ENCODE data around the gene HPD.
"Not testable (repeated sequence)": the region's sequence is repeated elsewhere in the genome, so short reads cannot be mapped to it uniquely, and the experiment has no call there.

Gene HPD

DNA sequence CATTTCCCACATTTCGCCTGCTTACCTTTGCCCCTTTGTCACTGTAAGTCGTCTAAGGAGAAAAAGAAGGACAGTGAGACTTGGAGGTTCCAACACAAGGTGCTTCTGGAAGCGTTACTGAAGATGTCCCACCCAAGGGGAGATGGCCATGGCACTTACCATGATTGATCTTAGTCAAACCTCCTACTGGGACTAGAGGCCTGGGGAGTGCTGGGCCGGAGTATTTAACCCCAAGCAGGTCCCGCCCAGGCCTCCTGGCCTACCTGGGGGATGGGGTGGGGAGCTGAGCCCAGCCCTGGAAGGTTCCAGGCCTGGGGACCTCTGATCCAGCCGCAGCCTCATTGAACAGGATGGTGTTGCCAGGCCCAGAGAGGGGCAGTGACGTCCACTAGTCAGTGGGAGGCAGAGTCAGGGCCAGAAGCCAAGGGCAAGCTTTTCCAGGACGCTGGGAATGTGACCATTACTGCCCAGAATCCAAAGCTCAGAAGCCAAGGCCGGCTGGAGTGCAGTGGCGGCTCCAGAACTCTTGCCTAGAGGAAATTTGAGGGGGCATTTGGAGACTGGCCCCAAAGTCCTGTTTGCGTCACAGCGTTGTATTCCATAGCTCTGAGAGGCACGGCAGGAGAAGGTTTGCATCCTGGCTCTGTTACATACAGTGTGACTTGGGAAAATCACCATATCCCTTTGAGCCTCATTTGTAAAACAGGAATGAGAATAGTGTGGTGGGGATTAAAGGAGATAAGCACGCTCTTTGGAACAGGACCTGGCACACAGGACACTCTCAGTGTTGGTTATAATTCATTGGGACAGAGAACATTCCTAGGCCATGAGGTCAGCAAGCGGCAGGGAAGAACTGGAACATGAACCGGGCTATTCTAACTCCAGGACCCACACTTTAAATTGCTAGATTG is at the start of gene HPD:
Gene HPD, minus strand, starts transcription at position 198 of the 911 bp plus-strand sequence. Its CDS starts 36 bp downstream, at position 162.
- no peak for DNase-seq

DNA sequence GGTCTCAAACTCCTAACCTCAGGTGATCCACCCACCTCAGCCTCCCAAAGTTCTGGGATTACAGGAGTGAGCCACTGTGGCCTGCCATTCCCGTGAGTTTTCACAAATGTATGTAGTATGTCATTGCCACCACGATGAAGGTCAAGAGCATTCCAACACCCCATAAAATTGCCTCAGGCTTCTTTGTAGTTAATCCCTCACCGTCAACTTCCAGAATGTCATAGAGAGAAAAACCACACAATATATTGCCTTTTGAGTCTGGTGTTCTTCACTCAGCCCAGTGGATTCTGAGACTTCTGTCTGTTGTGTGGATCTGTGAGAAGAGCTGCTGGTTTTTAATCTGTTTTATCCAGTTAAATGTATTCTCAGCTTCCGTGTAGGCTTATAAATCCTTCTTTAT is 47.1 kb upstream of the HPD start:
- no peak for DNase-seq

DNA sequence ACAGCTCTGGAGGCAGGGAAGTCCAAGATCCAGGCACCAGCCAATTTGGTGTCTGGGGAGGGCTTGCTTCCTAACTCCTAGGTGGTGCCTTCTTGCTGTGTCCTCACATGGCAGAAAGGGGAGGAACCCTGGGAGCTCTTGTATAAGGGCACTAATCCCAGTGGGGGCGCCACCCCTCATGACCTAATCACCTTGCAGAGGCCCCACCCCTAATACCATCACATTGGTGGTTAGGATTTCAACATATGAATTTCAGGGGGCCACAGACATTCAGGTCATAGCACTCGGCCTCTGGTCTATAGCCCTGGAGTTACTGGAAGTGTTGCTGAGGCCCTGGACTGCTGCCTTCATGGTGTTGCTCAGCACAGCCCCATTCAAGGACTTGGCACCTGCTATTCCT is 44.5 kb upstream of the HPD start:
- DNase-seq, result no peak

DNA sequence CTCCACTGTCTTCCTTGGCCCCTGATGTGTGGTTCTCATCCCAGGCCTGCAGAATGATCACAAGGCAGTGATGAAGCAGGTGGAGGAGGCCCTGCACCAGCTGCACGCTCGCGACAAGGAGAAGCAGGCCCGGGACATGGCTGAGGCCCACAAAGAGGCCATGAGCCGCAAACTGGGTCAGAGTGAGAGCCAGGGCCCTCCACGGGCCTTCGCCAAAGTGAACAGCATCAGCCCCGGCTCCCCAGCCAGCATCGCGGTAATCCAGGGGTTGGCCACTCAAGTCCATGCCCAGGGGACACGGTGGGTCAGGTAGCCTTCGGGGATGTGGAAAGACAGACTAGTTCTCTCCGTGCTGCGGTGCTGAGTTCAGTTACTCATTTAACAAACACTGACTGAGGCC is 40.9 kb upstream of the HPD start:
- DNase-seq, result no peak

DNA sequence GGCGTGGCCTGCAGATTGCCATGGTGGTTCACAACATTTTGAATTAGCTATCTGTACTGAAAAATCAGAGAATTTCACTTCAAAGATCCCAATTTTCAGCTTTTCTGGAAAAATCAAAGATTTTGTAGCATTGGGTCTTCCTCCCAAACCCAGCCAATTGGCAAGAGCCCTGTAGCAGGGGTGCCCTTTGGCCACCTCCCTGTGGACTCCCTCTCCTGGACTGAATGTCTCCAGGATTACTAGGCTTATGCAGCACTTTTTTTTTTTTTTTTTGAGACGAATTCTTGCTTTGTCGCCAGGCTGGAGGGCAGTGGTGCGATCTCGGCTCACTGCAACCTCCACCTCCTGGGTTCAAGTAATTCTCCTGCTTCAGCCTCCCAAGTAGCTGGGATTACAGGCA is 39.6 kb upstream of the HPD start:
- DNase-seq, result no peak

DNA sequence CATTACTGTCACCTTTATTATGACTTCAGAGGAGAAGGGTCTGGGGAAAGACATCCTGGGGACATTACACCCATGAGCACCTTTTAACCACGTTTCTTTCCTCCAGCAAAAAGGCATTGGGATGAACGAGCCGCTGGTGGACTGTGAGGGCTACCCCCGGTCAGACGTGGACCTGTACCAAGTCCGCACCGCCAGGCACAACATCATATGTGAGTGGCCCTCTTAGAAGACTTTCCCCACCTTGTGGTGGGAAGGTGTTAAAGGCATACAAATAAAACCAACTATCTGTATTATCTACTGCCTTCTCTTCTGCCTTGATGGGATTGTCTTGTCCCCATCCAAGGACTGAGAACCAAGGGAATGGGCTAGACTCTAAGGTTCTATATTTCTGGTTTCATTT is 36.0 kb upstream of the HPD start:
- DNase-seq, result no peak

DNA sequence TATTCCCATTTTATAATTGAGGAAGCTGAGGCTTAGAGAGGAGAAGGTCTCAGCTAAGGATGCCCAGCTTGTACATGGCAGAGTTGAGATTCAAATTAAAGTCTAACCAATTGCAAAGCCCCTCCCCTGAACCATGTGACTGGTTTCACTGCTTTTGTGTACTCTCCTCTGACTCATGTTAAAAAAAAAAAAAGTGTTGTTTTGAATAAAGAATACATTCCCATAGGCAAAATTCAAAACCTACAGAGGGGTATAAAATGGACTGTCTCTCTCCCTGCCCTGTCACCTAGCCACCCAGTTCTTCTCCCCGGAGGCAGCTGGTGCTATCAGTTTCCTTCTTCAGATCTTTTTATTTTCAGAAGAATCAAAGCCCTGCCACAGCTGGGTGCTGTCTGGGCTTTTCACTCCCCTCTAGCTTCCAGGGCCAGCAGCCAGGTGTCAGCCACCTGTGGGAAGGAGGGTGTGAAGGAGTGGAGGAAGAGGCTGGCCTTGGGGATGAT is 35.4 kb upstream of the HPD start:
- no peak for DNase-seq

DNA sequence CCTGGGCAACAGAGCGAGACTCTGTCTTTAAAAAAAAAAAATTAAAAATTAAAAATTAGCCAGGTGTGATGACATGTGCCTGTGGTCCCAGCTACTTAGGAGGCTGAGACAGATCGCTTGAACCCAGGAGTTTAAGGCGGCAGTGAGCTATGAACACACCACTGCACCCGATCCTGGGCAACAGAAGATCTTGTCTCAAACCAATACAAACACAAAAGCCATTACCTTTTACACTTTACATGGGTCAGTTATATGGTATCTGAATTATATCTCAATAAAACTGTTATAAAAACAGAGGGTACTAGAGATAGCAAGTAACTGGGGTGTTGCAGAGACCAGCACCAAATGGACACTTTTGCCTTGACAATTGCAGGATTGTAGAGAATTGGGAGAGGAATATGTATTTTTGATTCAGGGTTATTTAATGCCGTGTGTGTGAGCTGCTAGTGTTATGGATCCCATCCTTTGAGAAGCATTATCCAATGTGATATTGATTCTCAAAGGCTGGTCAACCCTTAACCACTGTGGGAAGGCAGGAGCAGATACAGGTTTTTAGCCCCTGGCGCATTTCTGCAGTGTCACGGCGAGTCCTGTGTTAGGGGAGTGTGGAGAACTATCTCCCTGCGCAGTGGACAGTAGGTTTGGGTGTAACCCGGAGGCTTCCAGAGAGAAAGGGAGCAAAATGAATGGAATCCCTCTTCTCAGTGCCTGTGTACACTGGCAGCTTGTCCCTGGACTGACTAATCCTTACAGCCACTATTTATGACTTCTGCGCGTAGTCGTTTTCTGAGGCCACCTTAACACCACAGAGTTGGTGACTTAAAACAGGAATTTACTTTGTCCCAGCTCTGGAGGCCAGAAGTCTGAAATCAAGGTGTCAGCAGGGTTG is 34.3 kb upstream of the HPD start:
- DNase-seq, result no peak

DNA sequence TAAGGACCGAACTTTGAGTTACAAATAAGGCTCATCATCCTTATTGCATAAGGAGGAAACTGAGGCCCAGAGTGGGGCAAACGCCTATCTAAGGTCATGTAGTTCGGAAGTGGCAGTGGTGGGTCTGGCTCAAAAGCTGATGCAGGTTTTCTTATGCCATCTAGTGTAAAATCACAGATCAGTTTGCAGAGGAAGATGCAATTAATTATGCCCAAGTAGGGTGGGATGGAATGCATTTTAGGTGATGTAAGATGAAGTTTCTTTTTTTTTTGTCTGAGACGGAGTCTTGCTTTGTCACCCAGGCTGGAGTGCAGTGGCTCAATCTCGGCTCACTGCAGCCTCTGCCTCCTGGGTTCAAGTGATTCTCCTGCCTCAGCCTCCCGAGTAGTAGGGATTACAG is 31.0 kb upstream of the HPD start:
- not testable (repeated sequence) for DNase-seq

DNA sequence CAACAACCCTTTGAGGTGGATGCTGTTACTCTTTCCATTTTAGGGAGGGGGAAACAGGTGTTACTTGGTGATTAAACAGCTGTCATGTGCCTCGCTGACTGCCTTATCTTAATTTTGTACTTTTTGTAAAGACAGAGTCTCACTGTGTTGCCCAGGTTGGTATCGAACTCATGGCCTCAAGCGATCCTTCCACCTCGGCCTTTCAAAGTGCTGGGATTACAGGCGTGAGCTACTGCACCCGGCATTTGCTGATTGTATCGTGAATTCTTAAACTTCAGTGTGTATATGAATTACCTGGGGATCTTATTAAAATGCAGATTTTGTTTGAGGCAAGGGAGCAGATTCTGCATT is 30.6 kb upstream of the HPD start:
- DNase-seq, result no peak

DNA sequence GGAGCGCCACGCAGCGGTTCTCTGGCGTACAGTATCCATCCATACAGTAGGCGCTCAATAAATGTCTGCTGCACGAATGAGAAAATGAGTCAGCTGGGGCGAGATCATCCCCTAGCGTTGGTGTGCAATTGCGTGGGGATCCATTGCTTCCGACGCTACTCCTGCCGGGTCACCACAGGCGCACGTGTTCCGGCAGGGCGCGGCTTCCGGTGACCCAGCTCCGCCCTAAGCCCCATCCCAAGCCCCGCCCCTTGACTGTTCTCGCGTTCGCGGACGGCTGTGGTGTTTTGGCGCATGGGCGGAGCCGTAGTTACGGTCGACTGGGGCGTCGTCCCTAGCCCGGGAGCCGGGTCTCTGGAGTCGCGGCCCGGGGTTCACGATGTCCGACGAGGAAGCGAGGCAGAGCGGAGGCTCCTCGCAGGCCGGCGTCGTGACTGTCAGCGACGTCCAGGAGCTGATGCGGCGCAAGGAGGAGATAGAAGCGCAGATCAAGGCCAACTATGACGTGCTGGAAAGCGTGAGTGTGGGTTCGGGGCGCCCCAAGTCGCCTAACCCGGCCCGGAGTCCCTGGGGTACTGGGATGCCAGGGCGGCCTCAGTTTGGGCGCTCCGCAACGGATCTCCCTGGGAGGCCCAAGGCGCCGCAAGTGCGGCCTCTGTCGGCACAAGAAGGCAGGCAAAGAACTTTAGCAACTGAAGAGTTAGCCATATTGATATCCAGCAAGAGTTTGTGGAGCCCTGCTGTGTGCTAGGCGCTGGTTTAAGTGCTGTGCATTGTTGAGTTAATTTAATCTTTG is 30.0 kb upstream of the HPD start, which contains the start of gene PSMD9:
Gene PSMD9, plus strand, starts transcription at position 313 of the 796 bp plus-strand sequence. Its CDS starts 67 bp downstream, at position 380.
- DNase-seq, result peak; percentile 97 to 98

DNA sequence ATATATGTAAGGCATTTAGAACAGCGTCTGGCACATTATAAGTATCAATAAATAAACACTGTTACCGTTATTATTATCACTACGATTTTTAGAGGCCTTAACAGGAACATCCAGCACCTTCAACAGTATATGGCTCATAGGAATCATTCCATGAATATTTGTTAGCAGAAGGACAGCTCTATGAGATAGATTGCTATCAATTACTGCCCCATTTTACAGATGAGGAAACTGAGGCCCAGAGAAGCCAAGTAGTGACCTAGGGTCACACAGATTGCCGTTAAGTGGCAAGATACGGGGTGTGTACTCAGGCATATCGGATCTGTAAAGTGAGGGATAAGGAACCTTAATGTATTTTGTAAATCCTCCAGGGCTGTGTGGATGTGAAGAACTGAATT is 29.4 kb upstream of the HPD start:
- no peak for DNase-seq

DNA sequence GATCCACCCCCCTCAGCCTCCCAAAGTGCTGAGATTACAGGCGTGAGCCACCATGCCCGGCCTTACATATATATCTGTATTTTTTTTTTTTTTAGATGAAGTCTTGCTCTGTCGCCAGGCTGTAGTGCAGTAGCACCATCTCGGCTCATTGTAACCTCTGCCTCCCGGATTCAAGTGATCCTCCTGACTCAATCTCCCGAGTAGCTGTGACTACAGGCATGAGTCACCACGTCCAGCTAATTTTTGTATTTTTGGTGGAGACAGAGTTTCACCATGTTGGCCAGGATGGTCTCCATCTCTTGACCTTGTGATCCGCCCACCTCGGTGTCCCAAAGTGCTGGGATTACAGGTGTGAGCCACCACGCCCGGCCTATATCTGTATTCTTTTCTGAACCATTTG is 26.5 kb upstream of the HPD start:
- DNase-seq, result not testable (repeated sequence)

DNA sequence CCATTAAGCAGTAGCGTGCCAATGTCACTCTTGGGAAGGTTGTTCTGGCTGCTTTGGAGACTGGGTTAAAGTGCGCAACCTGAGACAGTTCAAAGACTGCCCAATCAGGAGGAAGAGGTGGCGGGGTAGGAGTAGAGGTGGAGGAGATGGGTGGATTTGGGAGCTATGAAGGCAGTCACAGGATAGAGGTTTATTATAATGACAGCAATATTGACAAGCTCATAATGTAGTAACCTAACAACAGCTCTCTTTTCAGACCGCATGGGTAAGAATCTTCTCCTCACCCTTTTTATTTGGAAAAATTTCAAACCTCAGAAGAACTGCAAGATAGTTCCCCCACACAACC is 24.6 kb upstream of the HPD start:
- DNase-seq, result no peak

DNA sequence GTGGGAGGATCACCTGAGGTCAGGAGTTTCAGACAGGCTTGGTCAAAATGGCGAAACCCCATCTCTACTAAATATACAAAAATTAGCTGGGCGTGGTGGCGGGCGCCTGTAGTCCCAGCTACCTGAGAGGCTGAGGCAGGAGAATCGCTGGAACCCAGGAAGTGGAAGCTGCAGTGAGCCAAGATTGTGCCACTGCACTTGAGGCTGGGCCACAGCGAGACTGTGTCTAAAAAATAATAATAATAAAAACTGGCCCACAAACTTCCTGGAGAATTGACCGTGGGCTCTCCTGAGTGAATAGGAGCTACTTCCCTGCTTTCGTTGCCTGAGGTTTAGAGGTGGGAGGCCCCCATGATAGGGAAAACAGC is 17.4 kb upstream of the HPD start:
- not testable (repeated sequence) for DNase-seq

DNA sequence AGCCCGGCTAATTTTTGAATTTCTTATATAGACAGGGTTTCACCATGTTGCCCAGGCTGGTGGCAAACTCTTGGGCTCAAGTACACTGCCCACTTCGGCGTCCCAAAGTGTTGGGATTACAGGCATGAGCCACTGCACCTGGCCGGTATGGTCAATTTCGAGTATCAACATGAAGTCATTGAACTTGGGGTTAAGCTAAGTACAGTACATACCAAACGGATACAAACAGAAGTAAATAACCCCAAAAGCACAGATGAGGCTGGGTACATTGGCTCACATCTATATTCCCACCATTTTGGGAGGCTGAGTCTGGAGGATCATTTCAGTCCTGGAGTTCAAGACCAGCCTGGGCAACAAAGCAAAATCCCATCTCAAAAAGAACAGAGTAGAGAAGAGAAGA is 16.9 kb upstream of the HPD start:
- DNase-seq, result no peak

DNA sequence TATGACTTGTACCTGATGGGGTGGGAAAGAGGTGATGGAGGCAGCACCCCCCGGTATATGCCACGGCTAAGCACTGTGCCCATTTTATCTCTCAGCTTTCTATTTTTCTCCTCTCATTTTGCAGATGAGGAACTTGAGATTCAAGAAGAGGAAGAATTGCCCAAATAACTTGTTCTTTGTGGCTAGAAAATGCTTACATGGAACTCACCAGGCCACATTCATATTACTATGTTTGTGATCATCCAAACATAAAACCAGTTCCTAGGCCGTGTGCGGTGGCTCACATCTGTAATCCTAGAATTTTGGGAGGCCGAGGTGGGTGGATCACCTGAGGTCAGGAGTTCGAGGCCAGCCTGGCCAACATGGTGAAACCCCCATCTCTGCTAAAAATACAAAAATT is 15.4 kb upstream of the HPD start:
- no peak for DNase-seq

DNA sequence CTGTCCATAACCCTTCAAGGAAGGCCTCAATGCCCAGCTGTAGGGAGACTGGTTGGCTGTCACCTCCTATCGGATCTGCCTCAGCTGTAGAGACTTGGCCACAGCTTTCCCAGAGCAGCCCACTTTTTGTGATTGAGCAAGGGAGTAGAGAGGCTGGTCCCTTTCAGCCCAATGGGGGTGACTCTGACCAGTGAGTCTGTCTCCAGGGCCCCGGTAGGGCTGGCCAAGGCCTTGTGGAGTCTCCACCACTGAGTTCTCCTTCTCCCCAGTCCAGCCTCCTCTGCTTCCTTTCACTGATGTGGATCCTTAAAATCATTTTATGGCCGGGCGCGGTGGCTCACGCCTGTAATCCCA is 14.5 kb upstream of the HPD start:
- no peak for DNase-seq

DNA sequence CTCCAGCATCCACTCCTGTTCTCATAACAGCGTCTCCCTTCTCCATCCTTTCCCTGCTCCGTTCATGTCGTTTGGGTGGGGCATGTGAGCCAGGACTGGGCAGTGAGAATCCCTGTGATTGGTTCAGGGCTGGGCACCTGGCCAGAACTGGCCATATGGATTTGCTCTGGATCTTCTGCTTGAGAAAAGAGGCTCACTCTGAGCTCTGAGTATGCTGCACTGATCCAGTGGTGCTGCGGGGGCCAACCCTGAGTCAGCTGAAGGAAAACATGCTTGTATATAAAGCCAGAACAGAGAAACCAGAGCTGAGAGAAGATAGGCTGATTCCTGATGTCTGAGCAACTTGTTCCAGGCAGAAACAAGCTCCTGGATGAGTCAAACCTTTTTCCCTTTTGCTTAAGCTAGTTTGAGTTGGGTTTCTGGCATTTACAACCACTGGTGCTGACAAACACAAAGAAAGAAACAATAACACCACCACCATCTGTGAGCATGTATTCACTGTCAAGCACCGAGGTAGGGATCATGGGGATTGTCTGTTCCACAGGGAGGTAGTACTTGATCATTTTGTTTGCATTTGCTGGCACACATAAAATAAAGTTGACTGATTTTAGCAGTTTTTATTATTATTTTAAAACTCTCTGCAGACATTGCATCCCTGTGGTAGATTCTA is 14.0 kb upstream of the HPD start:
- no peak for DNase-seq

DNA sequence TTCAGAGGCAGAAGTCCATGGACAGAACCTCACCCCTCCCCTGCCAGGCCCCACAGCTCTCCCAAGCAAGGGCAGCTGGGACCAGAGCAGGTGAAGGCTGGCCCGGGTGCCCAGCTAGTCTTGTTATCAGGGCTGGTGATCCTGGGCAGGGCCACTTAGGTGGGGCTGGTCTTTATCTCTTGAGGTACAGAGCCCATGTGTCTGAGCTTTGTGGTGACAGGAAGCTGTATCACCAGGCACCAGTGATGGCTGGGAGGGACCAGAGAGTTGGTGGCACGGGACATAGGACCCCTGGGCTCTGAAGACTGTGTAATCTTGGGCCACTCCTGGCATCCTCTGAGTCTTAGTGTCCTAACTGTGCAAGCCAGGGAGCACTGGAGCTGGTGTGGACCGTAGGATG is 12.8 kb upstream of the HPD start:
- no peak for DNase-seq

DNA sequence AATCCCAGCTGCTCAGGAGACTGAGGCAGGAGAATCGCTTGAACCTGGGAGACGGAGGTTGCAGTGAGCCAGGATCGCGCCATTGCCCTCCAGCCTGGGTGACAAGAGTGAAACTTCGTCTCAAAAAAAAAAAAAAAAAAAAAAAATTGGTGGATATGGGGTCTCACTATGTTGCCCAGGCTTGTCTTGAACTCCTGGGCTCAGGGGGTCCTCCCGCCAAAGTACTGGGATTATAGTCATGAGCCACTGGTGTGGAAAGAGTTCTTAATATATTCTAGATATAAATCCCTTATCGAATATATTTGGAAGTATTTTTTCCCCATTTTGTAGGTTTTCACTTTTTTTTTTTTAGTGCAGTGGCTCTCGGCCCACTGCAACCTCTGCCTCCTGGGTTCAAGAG is 10.6 kb upstream of the HPD start:
- not testable (repeated sequence) for DNase-seq

DNA sequence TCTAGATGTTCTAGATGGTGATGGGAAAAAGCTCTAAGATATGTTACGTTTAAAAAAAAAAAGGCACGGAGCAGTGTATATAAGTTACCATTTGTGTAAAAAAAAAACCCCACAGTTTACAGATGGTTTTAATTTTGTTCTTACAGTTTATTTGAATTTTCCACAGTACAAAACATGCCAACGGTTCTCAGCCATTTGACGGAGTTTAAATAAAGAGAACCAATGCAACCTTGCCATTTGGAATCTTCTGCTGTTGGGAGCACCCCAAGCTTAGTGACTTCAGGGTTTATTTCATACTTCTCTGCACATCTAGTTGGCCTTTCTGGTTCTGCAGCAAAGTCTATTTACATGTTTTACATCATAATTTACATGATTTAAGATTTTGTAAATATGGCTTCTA is 7.7 kb upstream of the HPD start:
- DNase-seq, result no peak

Measured in CD4-positive, alpha-beta T cell treated with Interleukin-1 beta for 1 hour (primary cell).